ENCODE results near the gene HHATL.

HHATL gene

DNA sequence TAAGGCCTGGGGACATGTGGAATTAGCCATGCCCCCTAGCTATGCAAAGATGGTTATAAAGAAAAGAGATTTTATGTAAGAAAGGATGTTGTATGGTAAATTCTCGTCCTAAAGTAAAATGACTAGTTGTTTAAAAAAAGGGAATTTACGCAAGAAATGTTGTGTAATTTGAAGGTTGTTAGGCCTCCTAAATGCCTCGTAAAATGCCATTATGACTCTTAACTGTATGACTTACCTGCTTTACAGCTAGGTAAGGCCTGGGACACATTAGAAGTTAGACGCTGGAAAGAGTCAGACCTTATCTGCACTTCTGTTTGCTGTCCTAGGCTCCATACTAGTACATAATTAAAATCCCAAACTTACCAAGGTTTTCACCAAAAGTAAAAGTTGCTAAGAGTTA lies 17.5 kb upstream of the HHATL start:
- DNase-seq, result no peak
- no peaks in the 10 kb centered on the region for H3K4me1 ChIP-seq (ENCODE audit: control insufficient read depth, low read depth, low read length)
- no peak overlapping the region for H2AK5ac ChIP-seq (ENCODE audit: low read length)
- no peak overlapping the region for H2BK15ac ChIP-seq (replicated peaks; ENCODE audit: low read depth)
- H3K79me1 ChIP-seq (ENCODE audit: low read length), result no peaks in the 10 kb centered on the region
- no peak overlapping the region for H2BK120ac ChIP-seq (ENCODE audit: low read depth, low read length)
- no peak overlapping the region for H3K9ac ChIP-seq (ENCODE audit: low read length)
- no peak overlapping the region for H4K5ac ChIP-seq (ENCODE audit: low read length)
- H3K27me3 ChIP-seq (ENCODE audit: insufficient read depth, low read length, poor library complexity), result no peaks in the 10 kb centered on the region
- WGBS (ENCODE audit: extremely low coverage, insufficient coverage, low lambda C conversion rate), result 100% methylated on average over 1 of the region's 4 CpGs
- H3K23ac ChIP-seq (ENCODE audit: low read length), result no peak overlapping the region
- H3K27ac ChIP-seq (ENCODE audit: low read depth, low read length), result no peak overlapping the region
- no peaks in the 10 kb centered on the region for H3K79me2 ChIP-seq (ENCODE audit: control insufficient read depth, insufficient read depth, low read length)
- H3K4me3 ChIP-seq (ENCODE audit: low read length), result no peak overlapping the region
- H4K8ac ChIP-seq (ENCODE audit: low read depth, low read length), result no peak overlapping the region
- no peaks in the 10 kb centered on the region for H3K36me3 ChIP-seq (ENCODE audit: control insufficient read depth, insufficient read depth, low read length)
- no peak overlapping the region for H3K4ac ChIP-seq (ENCODE audit: low read depth, low read length)
- no peak overlapping the region for H3K4me2 ChIP-seq (ENCODE audit: low read length)
- no peak overlapping the region for H3K18ac ChIP-seq (ENCODE audit: low read length)
- no peak overlapping the region for H2BK5ac ChIP-seq (ENCODE audit: low read length)
- no peak overlapping the region for H3K56ac ChIP-seq (ENCODE audit: low read length)

DNA sequence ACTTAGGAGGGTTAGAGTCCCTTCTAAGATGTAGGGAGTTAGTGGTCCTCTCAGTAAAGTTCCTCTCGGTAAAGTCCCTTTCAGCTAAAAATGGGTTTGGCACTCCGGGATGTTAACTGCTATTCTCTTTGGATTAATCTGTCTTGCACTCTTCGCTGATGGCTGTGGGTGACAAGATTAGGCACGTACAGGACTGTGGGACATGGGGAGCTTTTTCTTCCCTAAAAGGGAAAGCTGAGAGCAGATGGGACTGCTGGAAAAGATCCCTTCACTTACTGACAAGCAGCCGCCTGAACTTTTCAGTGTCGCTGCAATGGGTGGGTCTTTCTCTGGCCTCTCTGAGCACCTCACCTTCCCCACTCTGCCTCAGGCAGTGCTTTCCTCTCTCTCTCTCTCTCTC lies 16.4 kb upstream of the HHATL start:
- H3K36me3 ChIP-seq (ENCODE audit: control insufficient read depth, insufficient read depth, low read length), result no peaks in the 10 kb centered on the region
- H3K9ac ChIP-seq (ENCODE audit: low read length), result no peak overlapping the region
- H2BK120ac ChIP-seq (ENCODE audit: low read depth, low read length), result no peak overlapping the region
- no peak overlapping the region for H2BK5ac ChIP-seq (ENCODE audit: low read length)
- H3K23ac ChIP-seq (ENCODE audit: low read length), result no peak overlapping the region
- no peaks in the 10 kb centered on the region for H3K79me2 ChIP-seq (ENCODE audit: control insufficient read depth, insufficient read depth, low read length)
- H4K5ac ChIP-seq (ENCODE audit: low read length), result no peak overlapping the region
- H3K27me3 ChIP-seq (ENCODE audit: insufficient read depth, low read length, poor library complexity), result no peaks in the 10 kb centered on the region
- no peak overlapping the region for H3K4me3 ChIP-seq (ENCODE audit: low read length)
- no peak overlapping the region for H2BK15ac ChIP-seq (replicated peaks; ENCODE audit: low read depth)
- no peak for DNase-seq
- H3K18ac ChIP-seq (ENCODE audit: low read length), result no peak overlapping the region
- no CpG with 5 or more reads among the region's 6 CpGs for WGBS (ENCODE audit: extremely low coverage, insufficient coverage, low lambda C conversion rate)
- H3K4me2 ChIP-seq (ENCODE audit: low read length), result no peak overlapping the region
- H3K4ac ChIP-seq (ENCODE audit: low read depth, low read length), result no peak overlapping the region
- no peaks in the 10 kb centered on the region for H3K4me1 ChIP-seq (ENCODE audit: control insufficient read depth, low read depth, low read length)
- H3K79me1 ChIP-seq (ENCODE audit: low read length), result no peaks in the 10 kb centered on the region
- H4K8ac ChIP-seq (ENCODE audit: low read depth, low read length), result no peak overlapping the region
- H3K27ac ChIP-seq (ENCODE audit: low read depth, low read length), result no peak overlapping the region
- H2AK5ac ChIP-seq (ENCODE audit: low read length), result no peak overlapping the region
- H3K56ac ChIP-seq (ENCODE audit: low read length), result no peak overlapping the region

DNA sequence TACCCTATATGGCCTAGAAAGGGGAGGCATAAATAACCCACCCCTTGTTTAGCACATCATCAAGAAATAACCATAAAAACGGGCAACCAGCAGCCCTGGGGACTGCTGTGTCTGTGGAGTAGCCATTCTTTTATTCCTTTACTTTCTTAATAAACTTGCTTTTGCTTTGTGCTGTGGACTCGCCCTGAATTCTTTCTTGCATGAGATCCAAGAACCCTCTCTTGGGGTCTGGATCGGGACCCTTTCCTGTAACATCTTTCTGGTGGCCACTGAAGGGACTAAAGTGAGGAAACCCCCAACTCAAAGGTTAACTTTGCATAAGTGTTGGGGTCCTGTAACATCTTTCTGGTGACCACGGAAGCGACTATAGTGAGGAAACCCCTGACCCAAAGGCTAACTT lies 15.7 kb upstream of the HHATL start:
- Histone ChIP-seq H3K27ac (ENCODE audit: low read depth, low read length) (no peak overlapping the region), H4K5ac (ENCODE audit: low read length) (no peak overlapping the region), H2AK5ac (ENCODE audit: low read length) (no peak overlapping the region), H2BK15ac (replicated peaks; ENCODE audit: low read depth) (no peak overlapping the region), H3K79me1 (ENCODE audit: low read length) (no peaks in the 10 kb centered on the region), H3K18ac (ENCODE audit: low read length) (no peak overlapping the region), H2BK120ac (ENCODE audit: low read depth, low read length) (no peak overlapping the region), H3K23ac (ENCODE audit: low read length) (no peak overlapping the region), H3K36me3 (ENCODE audit: control insufficient read depth, insufficient read depth, low read length) (no peaks in the 10 kb centered on the region), H3K4ac (ENCODE audit: low read depth, low read length) (no peak overlapping the region), H3K4me2 (ENCODE audit: low read length) (no peak overlapping the region), H3K27me3 (ENCODE audit: insufficient read depth, low read length, poor library complexity) (no peaks in the 10 kb centered on the region), H3K79me2 (ENCODE audit: control insufficient read depth, insufficient read depth, low read length) (no peaks in the 10 kb centered on the region), H4K8ac (ENCODE audit: low read depth, low read length) (no peak overlapping the region), H3K4me1 (ENCODE audit: control insufficient read depth, low read depth, low read length) (no peaks in the 10 kb centered on the region), H3K4me3 (ENCODE audit: low read length) (no peak overlapping the region), H3K9ac (ENCODE audit: low read length) (no peak overlapping the region), H3K56ac (ENCODE audit: low read length) (no peak overlapping the region), H2BK5ac (ENCODE audit: low read length) (no peak overlapping the region)
- no CpG with 5 or more reads among the region's 5 CpGs for WGBS (ENCODE audit: extremely low coverage, insufficient coverage, low lambda C conversion rate)
- DNase-seq, result no peak

DNA sequence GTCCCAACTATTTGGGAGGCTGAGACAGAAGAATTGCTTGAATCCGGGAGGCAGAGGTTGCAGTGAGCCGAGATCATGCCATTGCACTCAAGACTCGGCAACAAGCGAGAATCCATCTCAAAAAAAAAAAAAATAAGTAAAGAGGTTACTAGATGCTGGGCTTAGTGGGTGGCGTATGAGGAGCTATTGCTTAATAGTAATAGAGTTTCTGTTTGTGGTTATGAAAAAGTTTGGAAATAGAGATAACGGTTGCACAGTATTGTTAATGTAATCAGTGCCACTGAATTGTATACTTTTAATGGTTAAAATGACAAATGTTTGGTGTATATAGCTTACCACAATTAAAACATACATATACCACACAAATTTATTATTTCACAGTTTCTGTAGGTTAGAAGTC lies 14.7 kb upstream of the HHATL start:
- H3K79me1 ChIP-seq (ENCODE audit: low read length), result no peaks in the 10 kb centered on the region
- H3K27ac ChIP-seq (ENCODE audit: low read depth, low read length), result no peak overlapping the region
- DNase-seq, result no peak
- H3K18ac ChIP-seq (ENCODE audit: low read length), result no peak overlapping the region
- H4K8ac ChIP-seq (ENCODE audit: low read depth, low read length), result no peak overlapping the region
- H3K56ac ChIP-seq (ENCODE audit: low read length), result no peak overlapping the region
- WGBS (ENCODE audit: extremely low coverage, insufficient coverage, low lambda C conversion rate), result 100% methylated on average over 1 of the region's 6 CpGs
- no peaks in the 10 kb centered on the region for H3K36me3 ChIP-seq (ENCODE audit: control insufficient read depth, insufficient read depth, low read length)
- no peak overlapping the region for H4K5ac ChIP-seq (ENCODE audit: low read length)
- no peak overlapping the region for H2BK15ac ChIP-seq (replicated peaks; ENCODE audit: low read depth)
- H3K4me2 ChIP-seq (ENCODE audit: low read length), result no peak overlapping the region
- H2AK5ac ChIP-seq (ENCODE audit: low read length), result no peak overlapping the region
- H2BK120ac ChIP-seq (ENCODE audit: low read depth, low read length), result no peak overlapping the region
- H3K27me3 ChIP-seq (ENCODE audit: insufficient read depth, low read length, poor library complexity), result no peaks in the 10 kb centered on the region
- no peak overlapping the region for H3K4me3 ChIP-seq (ENCODE audit: low read length)
- H3K9ac ChIP-seq (ENCODE audit: low read length), result no peak overlapping the region
- no peak overlapping the region for H3K4ac ChIP-seq (ENCODE audit: low read depth, low read length)
- H3K79me2 ChIP-seq (ENCODE audit: control insufficient read depth, insufficient read depth, low read length), result no peaks in the 10 kb centered on the region
- no peak overlapping the region for H3K23ac ChIP-seq (ENCODE audit: low read length)
- no peaks in the 10 kb centered on the region for H3K4me1 ChIP-seq (ENCODE audit: control insufficient read depth, low read depth, low read length)
- no peak overlapping the region for H2BK5ac ChIP-seq (ENCODE audit: low read length)

- Histone ChIP-seq H3K27ac (ENCODE audit: low read depth, low read length) (no peak overlapping the region), H3K4me2 (ENCODE audit: low read length) (no peak overlapping the region), H3K79me1 (ENCODE audit: low read length) (no peaks in the 10 kb centered on the region), H3K23ac (ENCODE audit: low read length) (no peak overlapping the region), H3K36me3 (ENCODE audit: control insufficient read depth, insufficient read depth, low read length) (no peaks in the 10 kb centered on the region), H4K5ac (ENCODE audit: low read length) (no peak overlapping the region), H3K27me3 (ENCODE audit: insufficient read depth, low read length, poor library complexity) (no peaks in the 10 kb centered on the region), H3K56ac (ENCODE audit: low read length) (no peak overlapping the region), H3K9ac (ENCODE audit: low read length) (no peak overlapping the region), H2BK5ac (ENCODE audit: low read length) (no peak overlapping the region), H3K18ac (ENCODE audit: low read length) (no peak overlapping the region), H2BK15ac (replicated peaks; ENCODE audit: low read depth) (no peak overlapping the region), H3K4ac (ENCODE audit: low read depth, low read length) (no peak overlapping the region), H3K4me1 (ENCODE audit: control insufficient read depth, low read depth, low read length) (no peaks in the 10 kb centered on the region), H2AK5ac (ENCODE audit: low read length) (no peak overlapping the region), H3K79me2 (ENCODE audit: control insufficient read depth, insufficient read depth, low read length) (no peaks in the 10 kb centered on the region), H2BK120ac (ENCODE audit: low read depth, low read length) (no peak overlapping the region), H3K4me3 (ENCODE audit: low read length) (no peak overlapping the region), H4K8ac (ENCODE audit: low read depth, low read length) (no peak overlapping the region)
- no peak for DNase-seq
- WGBS (ENCODE audit: extremely low coverage, insufficient coverage, low lambda C conversion rate), result no CpG with 5 or more reads among the region's 4 CpGs
Observed at GRCh38 chr3:42714171-42714852, 11.7 kb upstream of the HHATL start.

DNA sequence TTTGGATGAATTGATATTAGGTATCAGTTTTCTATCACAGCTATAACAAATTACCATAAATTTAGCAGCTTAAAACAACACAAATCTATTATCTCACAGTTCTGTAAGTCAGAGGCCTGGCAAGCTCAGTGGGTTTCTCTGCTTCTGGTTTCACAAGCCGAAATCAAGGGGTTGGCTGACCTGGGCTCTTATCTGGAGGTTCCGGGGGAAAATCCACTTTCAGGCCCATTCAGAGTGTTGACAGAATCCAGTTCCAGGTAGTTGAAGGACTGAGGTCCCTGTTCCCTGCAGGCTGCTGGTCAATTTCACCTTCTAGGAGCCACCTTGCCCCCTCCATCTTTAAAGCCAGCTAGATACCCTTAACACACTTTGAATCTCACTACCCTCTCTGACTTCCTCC lies 11.1 kb upstream of the HHATL start:
- WGBS (ENCODE audit: extremely low coverage, insufficient coverage, low lambda C conversion rate), result no CpG with 5 or more reads among the region's 2 CpGs
- Histone ChIP-seq H3K9ac (ENCODE audit: low read length) (no peak overlapping the region), H3K27ac (ENCODE audit: low read depth, low read length) (no peak overlapping the region), H3K79me2 (ENCODE audit: control insufficient read depth, insufficient read depth, low read length) (no peaks in the 10 kb centered on the region), H3K4me3 (ENCODE audit: low read length) (no peak overlapping the region), H2BK15ac (replicated peaks; ENCODE audit: low read depth) (no peak overlapping the region), H3K36me3 (ENCODE audit: control insufficient read depth, insufficient read depth, low read length) (no peaks in the 10 kb centered on the region), H3K56ac (ENCODE audit: low read length) (no peak overlapping the region), H2AK5ac (ENCODE audit: low read length) (no peak overlapping the region), H3K23ac (ENCODE audit: low read length) (no peak overlapping the region), H3K4me1 (ENCODE audit: control insufficient read depth, low read depth, low read length) (no peaks in the 10 kb centered on the region), H2BK5ac (ENCODE audit: low read length) (no peak overlapping the region), H3K79me1 (ENCODE audit: low read length) (no peaks in the 10 kb centered on the region), H3K4ac (ENCODE audit: low read depth, low read length) (no peak overlapping the region), H3K18ac (ENCODE audit: low read length) (no peak overlapping the region), H3K27me3 (ENCODE audit: insufficient read depth, low read length, poor library complexity) (no peaks in the 10 kb centered on the region), H4K8ac (ENCODE audit: low read depth, low read length) (no peak overlapping the region), H3K4me2 (ENCODE audit: low read length) (no peak overlapping the region), H4K5ac (ENCODE audit: low read length) (no peak overlapping the region), H2BK120ac (ENCODE audit: low read depth, low read length) (no peak overlapping the region)
- no peak for DNase-seq
